Uterus (tissue), 2 donors: ENCODE results near the gene CARMIL3.

ENCODE experiments used
- POLR2A ChIP-seq, 2 donors: fragments of 450-650 bp; IDR thresholded peaks; one replicate each; pipeline ENCODE4 v1.6.1; 2016; ENCODE audit warnings: antibody characterized with exemption in 2 of 2, mild to moderate bottlenecking in 1 of 2, moderate library complexity in 1 of 2
- TF ChIP-seq, protein P1 (sequence below), 4 experiments: fragments of 200-600 bp in 2 of 4; fragments of 450-650 bp in 2 of 4; sonication (generic) in 2 of 4; IDR thresholded peaks; one replicate each; pipeline ENCODE4 v1.5.1; 2016 to 2019; ENCODE audit warnings: antibody characterized with exemption in 4 of 4, mild to moderate bottlenecking in 2 of 4, moderate library complexity in 1 of 4

DNA sequence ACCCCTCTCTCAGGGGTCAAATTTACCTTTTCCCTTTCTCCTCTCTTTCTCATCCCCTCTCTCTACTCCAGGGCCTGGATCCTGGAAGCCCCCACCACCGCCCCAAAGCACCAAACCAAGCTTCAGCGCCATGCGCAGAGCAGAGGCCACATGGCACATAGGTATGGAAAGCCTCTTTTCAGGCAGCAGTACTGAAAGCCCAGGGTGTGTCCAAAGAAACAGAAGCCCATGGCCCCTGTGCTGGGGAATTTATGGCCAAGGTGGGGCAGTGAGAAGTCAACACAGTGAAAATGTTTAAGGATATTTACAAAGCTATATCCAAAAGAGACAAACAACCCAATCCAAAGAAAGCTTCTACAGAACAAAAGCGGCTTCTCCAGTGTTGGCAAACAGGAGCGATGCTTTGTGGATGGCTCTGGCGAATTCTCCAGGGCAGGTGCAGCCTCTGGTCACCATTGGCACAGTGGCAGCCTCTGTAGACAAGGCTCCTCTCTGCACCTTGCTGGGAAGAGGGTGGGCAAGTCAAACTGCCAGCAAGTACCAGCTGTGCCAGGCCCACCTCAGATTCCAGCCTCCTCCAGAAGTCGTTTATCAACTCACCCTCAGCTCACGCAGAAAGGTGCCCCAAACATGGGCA, 14.8 kb downstream of the CARMIL3 start:
- TF ChIP-seq, protein P1, sequence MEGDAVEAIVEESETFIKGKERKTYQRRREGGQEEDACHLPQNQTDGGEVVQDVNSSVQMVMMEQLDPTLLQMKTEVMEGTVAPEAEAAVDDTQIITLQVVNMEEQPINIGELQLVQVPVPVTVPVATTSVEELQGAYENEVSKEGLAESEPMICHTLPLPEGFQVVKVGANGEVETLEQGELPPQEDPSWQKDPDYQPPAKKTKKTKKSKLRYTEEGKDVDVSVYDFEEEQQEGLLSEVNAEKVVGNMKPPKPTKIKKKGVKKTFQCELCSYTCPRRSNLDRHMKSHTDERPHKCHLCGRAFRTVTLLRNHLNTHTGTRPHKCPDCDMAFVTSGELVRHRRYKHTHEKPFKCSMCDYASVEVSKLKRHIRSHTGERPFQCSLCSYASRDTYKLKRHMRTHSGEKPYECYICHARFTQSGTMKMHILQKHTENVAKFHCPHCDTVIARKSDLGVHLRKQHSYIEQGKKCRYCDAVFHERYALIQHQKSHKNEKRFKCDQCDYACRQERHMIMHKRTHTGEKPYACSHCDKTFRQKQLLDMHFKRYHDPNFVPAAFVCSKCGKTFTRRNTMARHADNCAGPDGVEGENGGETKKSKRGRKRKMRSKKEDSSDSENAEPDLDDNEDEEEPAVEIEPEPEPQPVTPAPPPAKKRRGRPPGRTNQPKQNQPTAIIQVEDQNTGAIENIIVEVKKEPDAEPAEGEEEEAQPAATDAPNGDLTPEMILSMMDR (IDR thresholded peaks at IDR 0.05), result no peak
- TF ChIP-seq POLR2A (IDR thresholded peaks at IDR 0.05), result no peak
